WTC11 (cell line): ENCODE measurements around the gene FAM20C. TPM values are rescaled to one million over a fixed set of nuclear protein-coding genes. Genes with fewer than 3 reads are reported as not detected.

Experiments
- ATAC-seq: fragments of 200-7000 bp; cut with Tn5 transposase; 2 replicates; pipeline ENCODE4 v1.10.0; 2021; ENCODE audit warnings: mild to moderate bottlenecking, moderate library complexity
- CTCF ChIA-PET: fragments of 300-600 bp; sonication (Branson Sonifier 250); formaldehyde crosslinking; loops from one replicate; lab custom pipeline; 2021; ENCODE audit warnings: antibody characterized with exemption; lab: Charles Lee
- POLR2A ChIA-PET: fragments of 350-600 bp; sonication (Branson Sonifier 250); formaldehyde crosslinking; loops from one replicate; lab custom pipeline; 2021; ENCODE audit warnings: antibody characterized with exemption; lab: Charles Lee
- DNase-seq: peaks from one replicate; pipeline ENCODE4 v3.0.0; 2021; ENCODE audit warnings: low spot score
- H3K27ac Mint-ChIP-seq: 2 replicates; pipeline ENCODE4 v1.8.0; 2021; ENCODE audit warnings: mixed read lengths
- H3K27me3 Mint-ChIP-seq: 2 replicates; pipeline ENCODE4 v1.8.0; 2021; ENCODE audit warnings: low read depth, mild to moderate bottlenecking, moderate library complexity, mixed read lengths
- H3K36me3 Mint-ChIP-seq: 2 replicates; pipeline ENCODE4 v1.8.0; 2021; ENCODE audit warnings: mixed read lengths
- H3K4me1 Mint-ChIP-seq: 2 replicates; pipeline ENCODE4 v1.8.0; 2022; ENCODE audit warnings: mixed read lengths
- H3K4me3 Mint-ChIP-seq: 2 replicates; pipeline ENCODE4 v1.8.0; 2021; ENCODE audit warnings: mild to moderate bottlenecking, moderate library complexity, mixed read lengths
- H3K9me3 Mint-ChIP-seq: 2 replicates; pipeline ENCODE4 v1.8.0; 2021; ENCODE audit warnings: mixed read lengths
- CTCF ChIP-seq: fragments of 200-600 bp; IDR thresholded peaks from 2 replicates; pipeline ENCODE4 v1.8.0; 2022; ENCODE audit warnings: antibody characterized with exemption
- ESRRA ChIP-seq: sonication (generic); formaldehyde crosslinking; IDR thresholded peaks from 2 replicates; pipeline ENCODE4 v1.8.1; 2022; ENCODE audit warnings: mild to moderate bottlenecking, missing genetic modification reagents, borderline replicate concordance
- IRF2 ChIP-seq: sonication (generic); formaldehyde crosslinking; IDR thresholded peaks from 2 replicates; pipeline ENCODE4 v1.8.0; 2022; ENCODE audit warnings: low read depth, missing genetic modification reagents, borderline replicate concordance
- NFATC4 ChIP-seq: fragments of 250-450 bp; sonication (Bioruptor Pico); IDR thresholded peaks from 2 replicates; pipeline ENCODE4 v1.9.0; 2021; ENCODE audit warnings: mild to moderate bottlenecking
- PRDM15 ChIP-seq: sonication (generic); formaldehyde crosslinking; IDR thresholded peaks from 2 replicates; pipeline ENCODE4 v1.8.0; 2022; ENCODE audit warnings: missing genetic modification reagents
- SMAD3 ChIP-seq: sonication (generic); formaldehyde crosslinking; IDR thresholded peaks from 2 replicates; pipeline ENCODE4 v1.8.0; 2022; ENCODE audit warnings: missing genetic modification reagents, mild to moderate bottlenecking, borderline replicate concordance
- STAT6 ChIP-seq: sonication (generic); formaldehyde crosslinking; conservative IDR thresholded peaks from 2 replicates; pipeline ENCODE4 v1.8.1; 2023; ENCODE audit warnings: mild to moderate bottlenecking, low read depth, missing genetic modification reagents, moderate library complexity
- TCF7 ChIP-seq: sonication (generic); formaldehyde crosslinking; IDR thresholded peaks from 2 replicates; pipeline ENCODE4 v1.8.0; 2022; ENCODE audit warnings: mild to moderate bottlenecking, low read depth, missing genetic modification reagents, moderate library complexity
- ZNF416 ChIP-seq: fragments of 250-450 bp; sonication (Bioruptor Pico); IDR thresholded peaks from 2 replicates; pipeline ENCODE4 v1.9.0; 2021; ENCODE audit warnings: mild to moderate bottlenecking, inconsistent platforms
- total RNA-seq: library from RNA; stranded (reverse); gene quantifications from 3 replicates; pipeline ENCODE4 v1.2.3, GENCODE V29; 2021
- TF ChIP-seq, protein P1 (sequence below): sonication (generic); formaldehyde crosslinking; IDR thresholded peaks from 2 replicates; pipeline ENCODE4 v1.8.0; 2023; ENCODE audit warnings: missing genetic modification reagents, mild to moderate bottlenecking, borderline replicate concordance
- TF ChIP-seq, protein P2 (sequence below): fragments of 250-450 bp; sonication (Bioruptor Pico); IDR thresholded peaks from 2 replicates; pipeline ENCODE4 v1.9.0; 2021; ENCODE audit warnings: mild to moderate bottlenecking
- TF ChIP-seq, protein P3 (sequence below): sonication (generic); formaldehyde crosslinking; IDR thresholded peaks from 2 replicates; pipeline ENCODE4 v1.8.1; 2022; ENCODE audit warnings: mild to moderate bottlenecking, moderate library complexity, missing genetic modification reagents

Gene FAM20C
- total RNA-seq, 1 experiment from 2014 or later = 64.9 TPM

DNA sequence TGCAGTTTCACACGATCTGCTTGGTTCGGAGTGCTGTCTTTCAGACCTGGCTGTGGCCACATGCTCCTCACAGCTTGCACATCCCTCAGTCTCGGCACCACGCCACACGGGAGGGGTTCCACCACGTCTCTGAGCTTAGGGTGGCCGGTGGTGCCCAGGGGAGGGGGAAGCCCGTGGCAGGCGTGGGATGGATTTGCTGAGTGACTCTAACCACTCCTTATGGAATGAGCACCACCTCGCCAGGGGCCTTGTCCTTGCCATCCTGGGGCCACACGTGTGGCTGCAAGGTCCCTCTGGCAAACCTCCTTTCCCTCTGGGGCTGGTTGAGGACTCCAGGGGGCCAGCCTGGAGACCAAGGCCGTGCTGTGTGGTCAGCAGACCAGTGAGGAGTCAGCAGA, 29.1 kb upstream of the FAM20C start:
- Mint-ChIP-seq H3K9me3 (no peaks in the 10 kb centered on the region), H3K27me3 (peaks cover 3% of the 10 kb centered on the region; the same call in 1 of the 2 replicates), H3K27ac (no peak overlapping the region), H3K4me3 (no peak overlapping the region), H3K36me3 (no peaks in the 10 kb centered on the region), H3K4me1 (peaks cover 10% of the 10 kb centered on the region)
- CTCF ChIA-PET = interaction anchor here (1.3 kb wide), 1 partner anchor 8 kb away, joined by 3 read pairs; no protein-coding TSS in a partner anchor
- DNase-seq (no peak), ATAC-seq (no peak)
- POLR2A ChIA-PET = no interaction called here
- TF ChIP-seq IRF2 (CRISPR knock-in tag) = no peak
- TF ChIP-seq TCF7 (CRISPR knock-in tag) = no peak
- TF ChIP-seq CTCF = no peak
- TF ChIP-seq, protein P1, sequence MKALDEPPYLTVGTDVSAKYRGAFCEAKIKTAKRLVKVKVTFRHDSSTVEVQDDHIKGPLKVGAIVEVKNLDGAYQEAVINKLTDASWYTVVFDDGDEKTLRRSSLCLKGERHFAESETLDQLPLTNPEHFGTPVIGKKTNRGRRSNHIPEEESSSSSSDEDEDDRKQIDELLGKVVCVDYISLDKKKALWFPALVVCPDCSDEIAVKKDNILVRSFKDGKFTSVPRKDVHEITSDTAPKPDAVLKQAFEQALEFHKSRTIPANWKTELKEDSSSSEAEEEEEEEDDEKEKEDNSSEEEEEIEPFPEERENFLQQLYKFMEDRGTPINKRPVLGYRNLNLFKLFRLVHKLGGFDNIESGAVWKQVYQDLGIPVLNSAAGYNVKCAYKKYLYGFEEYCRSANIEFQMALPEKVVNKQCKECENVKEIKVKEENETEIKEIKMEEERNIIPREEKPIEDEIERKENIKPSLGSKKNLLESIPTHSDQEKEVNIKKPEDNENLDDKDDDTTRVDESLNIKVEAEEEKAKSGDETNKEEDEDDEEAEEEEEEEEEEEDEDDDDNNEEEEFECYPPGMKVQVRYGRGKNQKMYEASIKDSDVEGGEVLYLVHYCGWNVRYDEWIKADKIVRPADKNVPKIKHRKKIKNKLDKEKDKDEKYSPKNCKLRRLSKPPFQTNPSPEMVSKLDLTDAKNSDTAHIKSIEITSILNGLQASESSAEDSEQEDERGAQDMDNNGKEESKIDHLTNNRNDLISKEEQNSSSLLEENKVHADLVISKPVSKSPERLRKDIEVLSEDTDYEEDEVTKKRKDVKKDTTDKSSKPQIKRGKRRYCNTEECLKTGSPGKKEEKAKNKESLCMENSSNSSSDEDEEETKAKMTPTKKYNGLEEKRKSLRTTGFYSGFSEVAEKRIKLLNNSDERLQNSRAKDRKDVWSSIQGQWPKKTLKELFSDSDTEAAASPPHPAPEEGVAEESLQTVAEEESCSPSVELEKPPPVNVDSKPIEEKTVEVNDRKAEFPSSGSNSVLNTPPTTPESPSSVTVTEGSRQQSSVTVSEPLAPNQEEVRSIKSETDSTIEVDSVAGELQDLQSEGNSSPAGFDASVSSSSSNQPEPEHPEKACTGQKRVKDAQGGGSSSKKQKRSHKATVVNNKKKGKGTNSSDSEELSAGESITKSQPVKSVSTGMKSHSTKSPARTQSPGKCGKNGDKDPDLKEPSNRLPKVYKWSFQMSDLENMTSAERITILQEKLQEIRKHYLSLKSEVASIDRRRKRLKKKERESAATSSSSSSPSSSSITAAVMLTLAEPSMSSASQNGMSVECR (CRISPR knock-in tag) = no peak
- TF ChIP-seq, protein P2, sequence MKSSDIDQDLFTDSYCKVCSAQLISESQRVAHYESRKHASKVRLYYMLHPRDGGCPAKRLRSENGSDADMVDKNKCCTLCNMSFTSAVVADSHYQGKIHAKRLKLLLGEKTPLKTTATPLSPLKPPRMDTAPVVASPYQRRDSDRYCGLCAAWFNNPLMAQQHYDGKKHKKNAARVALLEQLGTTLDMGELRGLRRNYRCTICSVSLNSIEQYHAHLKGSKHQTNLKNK (CRISPR knock-in tag) = no peak
- TF ChIP-seq STAT6 (CRISPR knock-in tag) = no peak
- TF ChIP-seq NFATC4 (CRISPR knock-in tag) = no peak
- no peak for TF ChIP-seq PRDM15 (CRISPR knock-in tag)
- TF ChIP-seq, protein P3, sequence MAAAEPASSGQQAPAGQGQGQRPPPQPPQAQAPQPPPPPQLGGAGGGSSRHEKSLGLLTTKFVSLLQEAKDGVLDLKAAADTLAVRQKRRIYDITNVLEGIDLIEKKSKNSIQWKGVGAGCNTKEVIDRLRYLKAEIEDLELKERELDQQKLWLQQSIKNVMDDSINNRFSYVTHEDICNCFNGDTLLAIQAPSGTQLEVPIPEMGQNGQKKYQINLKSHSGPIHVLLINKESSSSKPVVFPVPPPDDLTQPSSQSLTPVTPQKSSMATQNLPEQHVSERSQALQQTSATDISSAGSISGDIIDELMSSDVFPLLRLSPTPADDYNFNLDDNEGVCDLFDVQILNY (CRISPR knock-in tag) = no peak
- TF ChIP-seq ESRRA = no peak
- no peak for TF ChIP-seq SMAD3 (CRISPR knock-in tag)
- no peak for TF ChIP-seq ZNF416
